GM18907 (cell line): ENCODE results near the gene CES2.

Experiments used
- ATAC-seq: cut with Tn5 transposase; IDR thresholded peaks from one replicate; pipeline ENCODE4 v1.9.1; 2021; ENCODE audit warnings: mild to moderate bottlenecking, moderate library complexity; ENCODE audit not compliant: unreplicated experiment

Gene CES2

GRCh38 chr16:66902648-66903543, 32.4 kb upstream of the CES2 start:
- no peak for ATAC-seq

GRCh38 chr16:66903544-66904427, 31.5 kb upstream of the CES2 start:
- ATAC-seq, result no peak

GRCh38 chr16:66904428-66904845, 30.9 kb upstream of the CES2 start:
- no peak for ATAC-seq

GRCh38 chr16:66904846-66905632, 30.3 kb upstream of the CES2 start:
- no peak for ATAC-seq

GRCh38 chr16:66905633-66906539, 29.4 kb upstream of the CES2 start:
- ATAC-seq, result no peak

GRCh38 chr16:66906916-66907836, 28.1 kb upstream of the CES2 start:
- ATAC-seq, result no peak

GRCh38 chr16:66908116-66908515, 27.2 kb upstream of the CES2 start:
- ATAC-seq, result no peak

GRCh38 chr16:66908762-66909559, 26.4 kb upstream of the CES2 start:
- no peak for ATAC-seq

GRCh38 chr16:66910175-66910940, 25.0 kb upstream of the CES2 start:
- no peak for ATAC-seq

- ATAC-seq, result no peak
Observed at GRCh38 chr16:66911112-66911511, 24.2 kb upstream of the CES2 start.

GRCh38 chr16:66911801-66912200, 23.5 kb upstream of the CES2 start:
- ATAC-seq, result no peak

GRCh38 chr16:66913081-66913480, 22.2 kb upstream of the CES2 start:
- ATAC-seq, result no peak

GRCh38 chr16:66913711-66914110, 21.6 kb upstream of the CES2 start:
- ATAC-seq, result no peak

- no peak for ATAC-seq
Observed at GRCh38 chr16:66914541-66914940, 20.8 kb upstream of the CES2 start.

GRCh38 chr16:66915041-66915440, 20.3 kb upstream of the CES2 start:
- no peak for ATAC-seq

GRCh38 chr16:66916518-66916917, 18.8 kb upstream of the CES2 start:
- ATAC-seq, result no peak

- no peak for ATAC-seq
Observed at GRCh38 chr16:66917741-66918140, 17.6 kb upstream of the CES2 start.
